NCI-H526 (cell line): Measurements from ENCODE around the gene PAX2.

Experiments
- DNase-seq, 2 experiments: peaks; one replicate each; lab custom pipeline; 2025; lab: John Stamatoyannopoulos, UW

The PAX2 gene

GRCh38 chr10:100751211-100751933 lies 6.0 kb downstream of the PAX2 start:
- no peak for DNase-seq

DNA sequence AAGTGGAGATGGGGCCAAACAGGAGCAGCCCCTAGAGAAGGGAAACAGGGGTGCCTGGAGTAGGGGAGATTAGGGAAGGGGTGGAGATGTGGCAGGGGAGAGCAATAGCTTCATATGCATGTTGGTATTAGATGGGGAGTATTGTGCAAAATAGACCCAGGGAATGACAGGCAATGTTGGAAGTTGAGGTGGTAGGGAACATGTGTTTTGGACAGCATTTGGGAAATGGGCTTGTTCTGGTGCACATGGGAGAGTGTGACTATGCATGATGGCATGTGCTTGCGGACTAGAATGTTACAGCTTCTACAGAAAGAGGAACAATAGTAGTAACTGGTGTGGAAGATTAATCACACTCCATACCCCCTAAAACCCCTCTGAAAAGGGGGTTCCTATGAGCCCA lies 10.4 kb downstream of the PAX2 start:
- DNase-seq = no peak

DNA sequence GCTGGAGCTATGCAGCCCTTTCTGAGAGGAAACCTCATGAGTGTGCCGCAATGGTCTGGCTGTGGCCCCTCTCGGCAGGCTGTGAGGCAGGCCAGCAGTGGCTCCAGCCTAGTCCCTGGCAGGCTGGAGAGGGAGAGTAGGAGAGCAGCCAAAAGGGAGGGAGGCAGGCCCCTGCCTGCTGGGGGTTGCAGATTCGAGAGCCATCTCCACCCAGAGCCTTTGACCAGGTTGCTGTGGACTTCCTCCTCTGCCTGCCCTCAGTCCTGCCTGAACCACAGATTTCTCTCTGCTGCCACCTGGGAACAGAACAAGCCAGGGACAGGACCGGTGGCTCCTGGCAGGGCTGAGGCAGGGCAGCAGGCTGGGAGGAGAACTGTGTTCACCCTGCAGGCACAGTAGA lies 13.9 kb downstream of the PAX2 start:
- DNase-seq = no peak

DNA sequence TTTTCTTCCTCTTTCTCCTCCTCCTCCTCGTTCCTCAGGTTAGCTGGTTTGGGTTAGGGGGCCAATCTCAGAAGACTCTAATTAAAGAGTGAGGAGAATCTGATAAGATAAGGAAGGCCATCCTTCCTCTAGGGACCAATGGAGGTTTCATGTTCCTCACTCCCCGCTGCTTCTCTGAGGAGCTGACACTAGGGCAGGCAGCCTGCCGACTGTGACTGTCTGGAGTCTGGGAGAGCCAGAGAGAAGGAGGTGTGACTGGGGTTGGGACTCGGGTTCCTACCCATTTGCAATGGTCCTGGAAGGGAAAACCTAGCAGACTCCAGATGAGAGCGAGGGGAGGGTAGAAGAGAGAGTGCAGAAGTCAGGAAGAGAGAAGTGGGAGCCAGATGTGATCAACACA lies 15.3 kb downstream of the PAX2 start:
- DNase-seq = no peak

- DNase-seq = no peak
These were observed 15.8 kb downstream of the PAX2 start for GRCh38 chr10:100761191-100761590.

DNA sequence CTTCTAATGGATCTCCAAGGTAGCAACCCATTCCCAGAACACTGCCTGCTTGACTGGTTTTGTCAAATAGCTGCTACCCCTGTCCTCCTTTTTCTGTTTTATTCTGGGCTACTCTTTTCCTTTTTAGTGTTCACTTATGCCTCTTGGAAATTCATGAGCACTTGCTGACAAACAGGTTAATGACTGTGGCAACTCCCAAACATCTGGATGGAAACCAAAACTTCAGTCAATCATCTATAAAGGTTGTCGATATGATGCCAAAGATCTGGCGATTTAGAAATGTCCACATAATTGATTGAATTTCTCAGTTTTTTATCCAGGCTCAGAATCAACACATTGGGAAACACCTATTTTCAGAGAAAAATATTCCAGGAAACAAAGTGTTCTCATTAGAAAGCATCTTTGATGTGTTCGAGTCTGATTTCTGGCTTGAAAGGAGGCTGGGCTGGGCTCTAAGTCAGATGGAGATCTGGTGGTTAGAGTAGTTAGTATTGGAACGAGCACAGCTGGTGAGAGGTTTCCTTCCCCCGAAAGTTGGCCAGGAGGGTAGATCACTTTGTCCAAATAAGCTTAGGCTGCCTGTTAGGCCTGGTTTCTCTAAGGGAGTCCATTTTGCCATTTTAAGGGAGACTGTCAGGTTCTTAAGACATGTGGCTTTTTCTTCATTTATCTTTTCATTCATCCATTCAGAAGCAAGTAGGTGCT lies 17.8 kb downstream of the PAX2 start:
- no peak for DNase-seq

- no peak for DNase-seq
These were observed 21.5 kb downstream of the PAX2 start for GRCh38 chr10:100766693-100767421.

DNA sequence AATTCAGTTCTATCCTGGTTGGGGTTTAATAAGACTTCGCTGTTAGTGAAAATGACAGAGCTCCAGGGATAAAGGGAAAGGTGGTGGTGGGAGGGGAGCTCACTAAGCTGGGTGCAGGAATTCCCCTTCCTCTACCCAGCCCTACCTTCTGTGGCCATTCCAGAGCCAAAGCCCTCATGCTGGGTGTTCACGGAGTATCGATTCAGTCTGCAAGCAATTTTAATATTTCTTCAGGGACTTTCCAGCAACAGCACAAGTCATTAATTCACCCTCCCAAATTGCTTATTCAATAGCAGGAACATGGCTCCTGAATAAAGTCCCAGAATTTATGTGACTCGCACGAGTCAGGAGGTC lies 22.0 kb downstream of the PAX2 start:
- no peak for DNase-seq

GRCh38 chr10:100769481-100769880 lies 24.1 kb downstream of the PAX2 start:
- no peak for DNase-seq

DNA sequence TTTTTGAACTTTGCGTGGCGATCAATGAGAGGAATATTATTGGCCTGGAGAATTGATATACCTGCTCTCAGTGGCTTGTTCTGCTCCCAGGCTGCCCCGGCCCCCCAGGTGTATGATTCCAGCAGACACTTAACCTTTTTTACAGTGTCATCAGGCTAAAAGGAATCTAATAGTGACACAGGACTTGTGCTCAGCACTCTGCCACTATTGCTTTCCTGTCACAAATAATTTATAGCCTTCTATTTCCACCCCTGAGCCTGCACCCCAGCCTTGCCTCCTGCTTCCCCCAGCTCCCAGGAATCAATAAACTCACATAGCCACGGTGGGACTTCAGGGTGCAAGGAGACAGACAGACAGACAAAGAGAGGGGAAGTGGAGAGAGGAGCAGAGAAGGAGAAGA lies 28.3 kb downstream of the PAX2 start:
- DNase-seq = no peak

DNA sequence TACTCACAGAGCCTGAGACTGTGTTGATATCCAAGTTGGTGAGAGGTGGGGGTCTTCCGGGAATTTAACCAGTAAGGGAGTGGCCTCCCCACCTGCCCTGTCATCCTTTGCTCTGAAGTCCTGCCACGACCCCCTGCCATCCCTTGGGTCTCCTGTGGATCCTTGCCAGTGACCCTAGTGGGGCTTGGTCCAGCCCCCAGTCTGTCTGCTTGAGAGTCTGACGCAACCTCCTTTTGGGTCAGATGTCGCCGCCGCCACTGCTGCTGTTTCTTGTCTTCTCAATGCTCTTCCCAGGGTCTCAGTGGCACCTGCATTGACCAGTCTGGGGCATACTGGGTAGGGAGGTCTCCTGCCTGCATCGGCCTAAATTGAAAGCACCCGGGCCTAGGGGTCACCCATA lies 28.8 kb downstream of the PAX2 start:
- DNase-seq = no peak

DNA sequence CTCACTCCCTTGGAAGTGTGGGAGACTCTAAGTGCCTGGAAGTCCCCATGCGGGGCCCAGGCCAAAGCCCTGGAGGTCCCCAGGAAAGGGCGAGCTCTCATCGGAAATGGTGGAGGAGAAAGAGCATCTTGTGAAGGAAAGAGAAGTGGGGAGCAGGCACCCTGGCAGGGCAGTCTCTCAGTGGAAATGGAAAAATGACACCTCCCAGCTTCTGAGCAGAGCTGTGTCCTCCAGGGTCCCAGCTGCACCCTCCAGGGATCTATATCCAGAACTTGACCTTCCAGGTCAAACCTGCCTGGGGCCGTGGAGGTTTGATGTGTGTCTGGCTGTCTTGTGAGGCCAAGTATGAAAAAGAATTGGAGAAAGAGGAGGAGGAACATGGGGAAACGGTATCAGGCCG lies 29.5 kb downstream of the PAX2 start:
- DNase-seq = no peak

DNA sequence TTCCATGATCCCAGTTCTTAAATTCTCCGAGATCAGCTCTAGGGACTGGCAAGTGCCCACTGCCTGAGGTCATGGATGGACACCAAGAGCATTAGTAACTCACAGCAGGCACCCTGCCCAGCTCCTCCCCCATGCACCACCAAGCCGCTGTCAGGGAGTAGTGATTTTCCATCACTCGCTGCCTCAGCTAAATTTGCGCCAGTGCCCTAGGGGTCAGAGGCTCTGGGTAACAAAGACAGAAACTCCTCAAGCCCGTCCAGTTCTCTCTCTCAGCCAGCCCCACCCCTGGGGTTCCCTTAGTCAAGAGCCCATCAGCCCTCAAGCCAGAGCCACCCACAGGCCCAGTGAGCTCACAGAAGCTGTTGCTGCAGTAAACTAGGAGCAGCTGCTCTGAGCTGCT lies 30.0 kb downstream of the PAX2 start:
- DNase-seq = no peak

DNA sequence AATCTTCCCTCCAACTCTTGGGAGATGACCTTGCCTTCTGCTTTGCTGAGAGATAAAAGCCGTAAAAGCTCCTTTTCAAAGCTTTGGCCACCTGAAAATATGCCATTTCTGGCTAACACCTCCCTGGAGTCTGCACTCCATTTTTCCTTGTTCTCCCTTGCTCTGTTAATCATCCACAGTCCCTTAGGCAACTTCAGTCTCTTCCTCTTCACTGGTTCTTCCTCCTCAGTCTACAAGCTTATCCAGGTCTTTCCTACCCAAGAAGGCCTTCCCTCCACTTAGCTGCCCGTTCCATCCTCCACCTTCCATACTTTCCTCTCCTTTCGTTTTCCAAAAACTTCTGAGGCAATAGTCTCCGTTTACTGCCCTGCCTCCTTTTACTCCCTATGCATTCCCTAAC lies 30.5 kb downstream of the PAX2 start:
- DNase-seq = no peak

DNA sequence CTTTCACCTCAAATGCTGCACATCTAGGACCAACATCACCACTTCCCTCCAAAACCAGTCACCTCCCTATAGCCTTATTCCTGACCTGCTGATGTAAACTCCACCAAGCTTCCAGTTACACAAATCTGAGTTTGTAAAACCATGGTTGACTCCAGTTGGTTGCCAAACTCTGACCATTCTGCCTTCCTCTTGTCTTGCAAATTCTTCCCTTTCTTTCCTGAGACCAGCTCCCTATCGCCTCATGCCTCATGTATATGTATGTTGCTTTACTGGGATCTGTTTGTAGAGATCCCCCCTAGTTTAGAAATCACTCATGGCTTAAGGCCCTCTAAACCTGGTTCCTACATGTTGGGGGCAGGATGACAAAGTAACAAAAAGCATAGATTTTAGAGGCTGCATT lies 31.3 kb downstream of the PAX2 start:
- DNase-seq = no peak

DNA sequence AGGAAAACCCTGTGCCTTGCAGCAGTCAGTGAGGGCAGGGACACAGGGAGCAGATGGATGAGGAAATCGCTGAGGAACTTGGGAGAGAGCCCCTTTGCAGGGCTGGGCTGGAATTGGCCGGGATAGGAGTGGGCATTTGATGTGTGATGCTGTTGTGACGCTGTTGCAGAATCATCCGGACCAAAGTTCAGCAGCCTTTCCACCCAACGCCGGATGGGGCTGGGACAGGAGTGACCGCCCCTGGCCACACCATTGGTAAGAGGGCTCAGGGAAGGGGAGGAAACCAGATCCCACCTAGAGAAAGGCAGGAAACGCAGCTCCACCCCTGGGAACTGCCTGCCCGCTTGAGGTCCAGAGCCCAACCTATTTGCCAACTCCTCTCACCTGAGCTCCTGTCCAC lies 33.9 kb downstream of the PAX2 start:
- DNase-seq = no peak

DNA sequence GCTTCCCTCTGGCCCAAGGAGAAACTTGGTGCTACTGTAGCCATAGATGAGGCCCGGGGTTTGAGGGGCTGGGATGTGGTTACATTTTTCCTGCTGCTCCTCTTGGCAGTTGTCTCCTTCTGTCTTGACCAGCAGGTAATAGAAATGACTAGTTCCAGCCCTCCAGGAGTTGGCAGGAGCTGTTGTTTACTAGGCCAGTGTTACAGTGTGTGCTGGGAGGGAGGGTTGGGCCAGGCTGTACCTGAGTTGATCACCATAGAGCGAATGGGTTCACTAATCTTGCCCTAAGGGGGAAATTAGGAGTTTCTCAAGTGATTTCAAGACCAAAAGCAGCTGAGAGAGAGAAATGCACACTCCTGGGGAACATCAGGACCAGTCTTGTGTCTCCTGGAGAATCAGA lies 34.9 kb downstream of the PAX2 start:
- DNase-seq = no peak

DNA sequence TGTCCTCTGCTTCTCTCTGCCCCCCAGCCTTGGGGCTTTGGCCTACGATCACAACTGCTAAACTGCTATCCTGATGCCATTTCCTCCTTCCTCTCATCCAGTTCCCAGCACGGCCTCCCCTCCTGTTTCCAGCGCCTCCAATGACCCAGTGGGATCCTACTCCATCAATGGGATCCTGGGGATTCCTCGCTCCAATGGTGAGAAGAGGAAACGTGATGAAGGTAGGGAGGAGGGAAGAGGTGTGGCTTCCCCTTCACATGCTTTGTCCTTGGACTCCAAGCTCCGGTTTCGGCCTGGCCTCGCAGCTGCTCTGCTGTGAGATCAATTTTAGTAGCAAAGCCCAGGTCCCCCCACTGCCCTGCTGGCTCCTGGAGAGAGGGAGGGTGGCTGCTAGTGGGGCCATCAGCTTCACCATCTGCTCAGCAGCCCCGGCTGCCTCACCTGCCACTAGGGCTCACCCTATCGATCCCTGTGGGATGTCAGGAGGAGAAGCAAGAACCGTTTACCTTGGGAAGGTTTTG lies 35.8 kb downstream of the PAX2 start:
- DNase-seq = no peak

GRCh38 chr10:100782461-100783244 lies 37.3 kb downstream of the PAX2 start:
- DNase-seq = no peak

GRCh38 chr10:100784126-100784525 lies 38.7 kb downstream of the PAX2 start:
- DNase-seq = no peak

DNA sequence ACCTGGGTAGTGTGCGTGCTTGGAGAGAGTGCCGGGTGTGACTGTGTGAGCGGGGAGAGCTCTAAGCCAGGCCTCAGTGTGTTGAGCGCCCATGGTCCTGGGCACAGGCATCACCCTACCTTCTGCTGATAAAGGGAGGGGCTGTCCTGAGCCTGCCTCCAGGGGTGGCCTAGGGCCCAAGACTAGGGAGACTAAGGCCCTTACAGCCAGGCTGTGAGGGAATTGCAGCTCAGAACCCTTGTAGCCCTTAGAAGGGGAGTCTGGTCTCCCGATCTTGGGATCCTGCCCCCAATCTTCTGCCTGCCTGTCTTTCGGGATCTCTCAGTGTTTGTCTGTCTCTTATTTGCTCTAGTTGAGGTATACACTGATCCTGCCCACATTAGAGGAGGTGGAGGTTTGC lies 41.2 kb downstream of the PAX2 start:
- no peak for DNase-seq
